ENCODE measurements around the gene AIRE. TPM values are rescaled to one million over a fixed set of nuclear protein-coding genes. Genes with fewer than 3 reads are reported as not detected.

The AIRE gene
- total RNA-seq, 1 experiment from 2014 or later: 0.17 TPM

DNA sequence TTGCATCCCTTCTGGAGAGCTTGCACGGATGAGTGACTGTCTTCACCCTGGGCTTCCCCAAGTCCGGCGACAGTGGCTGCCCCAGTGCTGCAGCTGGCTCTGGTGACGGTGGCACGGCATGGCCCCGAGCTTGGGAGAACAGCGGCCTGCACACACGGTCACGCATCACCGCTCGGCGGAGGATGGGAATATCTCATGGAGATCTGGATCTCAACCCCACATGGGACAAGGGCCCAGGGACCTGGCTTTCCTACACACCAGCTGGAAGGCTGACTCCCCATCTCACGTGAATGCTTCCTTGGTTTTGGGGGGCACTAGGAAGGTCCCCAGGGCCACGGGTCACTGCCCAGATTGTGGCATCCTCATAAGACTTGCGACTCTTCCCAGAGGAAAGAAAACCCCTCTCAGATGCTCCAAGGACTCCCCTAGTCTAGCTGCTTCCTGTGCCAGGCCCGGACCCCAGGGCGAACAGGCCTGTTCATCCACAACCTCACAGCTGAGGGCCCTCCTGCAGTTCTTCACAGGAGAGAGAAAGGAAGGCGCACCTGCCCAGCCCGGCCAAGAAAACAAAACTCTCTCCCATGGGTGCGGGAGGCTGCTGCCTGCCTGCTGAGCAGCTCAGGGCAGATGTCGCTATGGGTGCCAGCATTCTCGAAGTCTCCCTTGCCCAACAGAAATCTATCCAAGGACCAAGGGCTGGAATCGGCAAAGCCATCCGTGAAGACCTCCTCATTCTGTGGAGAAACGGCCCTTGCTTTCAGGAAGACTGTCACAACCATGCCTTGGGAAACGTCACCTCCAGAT is 43.6 kb downstream of the AIRE start:
- H2AFZ ChIP-seq (ENCODE audit: low read length): no peak overlapping the region
- H4K8ac ChIP-seq (replicated peaks; ENCODE audit: insufficient read length, low read depth, low read length): no peak overlapping the region
- H3K4me1 ChIP-seq (ENCODE audit: insufficient read depth, low read length): no peaks in the 10 kb centered on the region
- no peak overlapping the region for H3K4ac ChIP-seq (ENCODE audit: low read depth, low read length)
- no peak overlapping the region for H2BK20ac ChIP-seq (ENCODE audit: low read depth, low read length, poor library complexity, severe bottlenecking)
- no peak overlapping the region for H3K14ac ChIP-seq (ENCODE audit: insufficient read depth, low read length)
- no peaks in the 10 kb centered on the region for H3K9me3 Mint-ChIP-seq
- H3K4me1 Mint-ChIP-seq: 0 out of 4 replicates have a peak, but pooled peaks cover 0 to 3% of the 10 kb centered on the region in 2 experiments
- H3K27ac Mint-ChIP-seq: peak overlapping the region; percentile 44 to 77 (median 47); a peak in 3 of 7 replicates
- no peak overlapping the region for H3K56ac ChIP-seq (ENCODE audit: insufficient read length, low read depth, low read length)
- no peaks in the 10 kb centered on the region for H3K9me3 ChIP-seq (ENCODE audit: control insufficient read depth, low read depth, low read length)
- H3K4me2 ChIP-seq (ENCODE audit: insufficient read depth, insufficient read length, low read length): no peak overlapping the region
- DNase-seq: no peak
- no peak overlapping the region for H3K18ac ChIP-seq (ENCODE audit: insufficient read length, low read depth, low read length)
- H3K36me3 Mint-ChIP-seq (ENCODE audit: insufficient read depth in 1 of 3, low read depth in 3 of 3): peaks cover 0 to 5% (median 0%) of the 10 kb centered on the region in 3 experiments; a peak in 3 of 7 replicates
- no CpG with 5 or more reads among the region's 26 CpGs for WGBS (ENCODE audit: extremely low coverage, insufficient read length, low lambda C conversion rate)
- H3K27ac ChIP-seq (ENCODE audit: insufficient read length, low read depth, low read length): no peak overlapping the region
- no peaks in the 10 kb centered on the region for H3K23me2 ChIP-seq (ENCODE audit: insufficient read length, low read depth, low read length, poor library complexity, severe bottlenecking)
- H3K23ac ChIP-seq (ENCODE audit: insufficient read length, low read depth, low read length): no peak overlapping the region
- H3K27me3 ChIP-seq (ENCODE audit: insufficient read depth, low read length): no peaks in the 10 kb centered on the region
- H4K5ac ChIP-seq (ENCODE audit: insufficient read length, low read depth, low read length): no peak overlapping the region
- no peaks in the 10 kb centered on the region for H3K79me1 ChIP-seq (ENCODE audit: insufficient read depth, low read depth, low read length, poor library complexity, severe bottlenecking)
- no peak for TF ChIP-seq CTCF (conservative IDR thresholded peaks at IDR 0.05)
- no peak overlapping the region for H2AK5ac ChIP-seq (ENCODE audit: insufficient read length, low read length)
- H3K79me2 ChIP-seq (ENCODE audit: insufficient read depth, low read length): no peaks in the 10 kb centered on the region
- no peak overlapping the region for H2BK5ac ChIP-seq (ENCODE audit: insufficient read length, low read length)
- no peak overlapping the region for H2BK12ac ChIP-seq (ENCODE audit: insufficient read length, low read depth, low read length)
- no peak overlapping the region for H3K4me3 Mint-ChIP-seq
- no peak overlapping the region for H2BK15ac ChIP-seq (ENCODE audit: low read depth, low read length)
- no peaks in the 10 kb centered on the region for H3K27me3 Mint-ChIP-seq (ENCODE audit: low read depth)
- no peak overlapping the region for H2BK120ac ChIP-seq (ENCODE audit: low read depth, low read length, poor library complexity, severe bottlenecking)
- no peaks in the 10 kb centered on the region for H4K20me1 ChIP-seq (ENCODE audit: control insufficient read depth, insufficient read depth, insufficient read length)
- no peak overlapping the region for H3T11ph ChIP-seq (ENCODE audit: low read length)
- H4K91ac ChIP-seq (ENCODE audit: insufficient read length, low read depth, low read length): no peak overlapping the region
- no peak overlapping the region for H3K9ac ChIP-seq (ENCODE audit: extremely low read depth, insufficient read length, low read length)
